DND-41 (cell line): ENCODE measurements around the gene VSIG10L2.
A peak's percentile ranks its signal among the peaks of the same experiment; 100 is the strongest.

Experiments used
- ATAC-seq: fragments of 200-7000 bp; cut with Tn5 transposase; 3 replicates; pipeline ENCODE4 v1.9.1; 2021; ENCODE audit warnings: low read depth; ENCODE audit not compliant: insufficient read depth
- DNase-seq: peaks from one replicate; pipeline ENCODE4 v3.0.0-alpha.2; 2020
- H2AFZ ChIP-seq: 2 replicates; pipeline ENCODE4 v1.6.0; 2012; ENCODE audit warnings: low read depth, low read length
- H3K27ac ChIP-seq: 2 replicates; pipeline ENCODE4 v1.5.1; 2012; ENCODE audit warnings: low read length, inconsistent platforms
- H3K27me3 ChIP-seq: fragments of 200-600 bp; sonication (generic); 2 replicates; pipeline ENCODE4 v1.6.0; 2012; ENCODE audit warnings: low read length, mild to moderate bottlenecking, inconsistent platforms; ENCODE audit not compliant: insufficient read depth, poor library complexity
- H3K36me3 ChIP-seq: 2 replicates; pipeline ENCODE4 v1.5.1; 2012; ENCODE audit warnings: low read length, inconsistent platforms; ENCODE audit not compliant: insufficient read depth
- H3K4me1 ChIP-seq: 2 replicates; pipeline ENCODE4 v1.5.1; 2012; ENCODE audit warnings: mild to moderate bottlenecking, low read length; ENCODE audit not compliant: insufficient read depth
- H3K4me2 ChIP-seq: 2 replicates; pipeline ENCODE4 v1.6.0; 2012; ENCODE audit warnings: mild to moderate bottlenecking, moderate library complexity, low read length, inconsistent platforms; ENCODE audit not compliant: insufficient read depth
- H3K4me3 ChIP-seq, 2 experiments: fragments of 200-600 bp in 1 of 2; shearing (Covaris generic) in 1 of 2; 2 replicates each; pipeline ENCODE4 v1.5.1; 2012 to 2016; ENCODE audit warnings: inconsistent platforms in 2 of 2, low read length in 2 of 2, mild to moderate bottlenecking in 2 of 2, low read depth in 1 of 2, moderate library complexity in 1 of 2
- H3K79me2 ChIP-seq: 2 replicates; pipeline ENCODE4 v1.6.0; 2012; ENCODE audit warnings: low read length, inconsistent platforms; ENCODE audit not compliant: insufficient read depth
- H3K9ac ChIP-seq: 2 replicates; pipeline ENCODE4 v1.6.0; 2012; ENCODE audit warnings: low read depth, mild to moderate bottlenecking, inconsistent platforms, low read length, moderate library complexity
- H3K9me3 ChIP-seq: 2 replicates; pipeline ENCODE4 v1.5.1; 2012; ENCODE audit warnings: low read length, moderate library complexity, mild to moderate bottlenecking, inconsistent platforms; ENCODE audit not compliant: insufficient read depth, severe bottlenecking
- H4K20me1 ChIP-seq: 2 replicates; pipeline ENCODE4 v1.6.0; 2012; ENCODE audit warnings: low read length; ENCODE audit not compliant: insufficient read depth
- CTCF ChIP-seq: IDR thresholded peaks from 2 replicates; pipeline ENCODE4 v1.5.1; 2012; ENCODE audit warnings: borderline replicate concordance, low read length, moderate library complexity, mild to moderate bottlenecking; ENCODE audit not compliant: poor library complexity, severe bottlenecking; ENCODE audit errors: extremely low read depth
- EZH2 ChIP-seq: IDR thresholded peaks from 3 replicates; pipeline ENCODE4 v1.6.1; 2012; ENCODE audit warnings: borderline replicate concordance, low read depth, mild to moderate bottlenecking, moderate library complexity, low read length, inconsistent platforms; ENCODE audit not compliant: severe bottlenecking

The VSIG10L2 gene

DNA sequence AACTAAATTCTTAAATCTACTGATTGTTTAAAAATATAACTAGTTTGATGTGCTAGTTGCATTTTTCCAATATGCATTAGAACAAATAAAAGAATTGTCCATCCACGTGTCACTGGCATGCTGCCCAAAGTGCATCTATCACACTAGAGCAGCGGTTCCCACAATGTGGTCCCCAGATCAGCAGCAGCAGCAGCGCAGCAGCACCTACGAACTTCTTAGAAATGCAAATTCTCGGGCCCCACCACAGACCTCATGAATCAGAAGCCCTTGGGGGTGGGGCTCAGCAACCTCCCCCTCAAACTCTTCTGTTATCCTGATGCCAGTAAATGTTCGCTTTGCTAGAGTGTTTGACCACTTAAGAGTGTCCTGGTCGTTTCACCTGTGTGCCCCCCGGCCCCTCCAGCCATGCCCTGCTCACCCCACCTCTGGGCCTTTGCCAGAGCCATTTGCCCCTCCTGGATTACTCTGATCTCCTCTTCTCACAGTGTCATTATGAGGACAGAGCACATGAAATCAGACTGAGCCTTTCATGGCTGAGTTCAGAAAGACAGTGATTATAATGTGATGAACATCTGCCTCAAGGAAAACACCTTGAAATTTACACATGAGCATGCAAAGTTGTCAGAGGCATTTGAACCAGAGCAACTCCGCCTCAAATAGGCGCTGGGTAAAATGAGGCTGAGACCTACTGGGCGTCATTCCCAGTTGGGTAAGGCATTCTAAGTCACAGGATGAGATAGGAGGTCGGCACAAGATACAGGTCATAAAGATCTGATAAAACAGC, 12.6 kb upstream of the VSIG10L2 start:
- Histone ChIP-seq H3K27me3 (peaks cover 14% of the 10 kb centered on the region), H2AFZ (no peak overlapping the region), H3K4me1 (peaks cover 2% of the 10 kb centered on the region), H3K36me3 (no peaks in the 10 kb centered on the region), H3K79me2 (no peaks in the 10 kb centered on the region), H3K4me2 (no peak overlapping the region), H3K9me3 (no peaks in the 10 kb centered on the region), H3K27ac (no peak overlapping the region), H3K9ac (no peak overlapping the region), H4K20me1 (no peaks in the 10 kb centered on the region), H3K4me3 (no peak overlapping the region)
- DNase-seq (peak; percentile 12), ATAC-seq (peak; percentile 31; the same call in 1 of the 3 replicates)
- no peak for TF ChIP-seq CTCF
- TF ChIP-seq EZH2 = no peak

DNA sequence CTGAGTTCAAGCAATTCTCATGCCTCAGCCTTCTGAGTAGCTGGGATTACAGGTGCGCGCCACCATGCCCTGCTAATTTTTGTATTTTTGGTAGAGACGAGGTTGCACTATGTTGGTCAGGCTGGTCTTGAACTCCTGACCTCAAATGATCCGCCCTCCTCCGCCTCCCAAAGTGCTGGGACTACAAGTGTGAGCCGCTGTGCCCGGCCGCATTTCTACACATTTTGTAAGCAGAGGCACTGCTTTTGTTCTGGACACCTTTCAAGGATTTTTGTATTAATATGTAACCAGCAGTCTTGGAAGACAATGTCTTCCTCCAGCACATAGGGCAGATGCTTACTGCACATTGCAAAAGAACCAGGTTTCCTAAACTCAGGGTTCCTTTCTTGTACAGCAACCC, 11.4 kb upstream of the VSIG10L2 start:
- no peaks in the 10 kb centered on the region for H3K79me2 ChIP-seq
- H3K9me3 ChIP-seq = no peaks in the 10 kb centered on the region
- TF ChIP-seq EZH2 (no peak), CTCF (no peak)
- H3K9ac ChIP-seq = no peak overlapping the region
- H3K4me3 ChIP-seq = no peak overlapping the region
- no peak overlapping the region for H3K4me2 ChIP-seq
- no peak for ATAC-seq
- no peak for DNase-seq
- peaks cover 14% of the 10 kb centered on the region for H3K27me3 ChIP-seq
- H3K27ac ChIP-seq = no peak overlapping the region
- H3K4me1 ChIP-seq = peaks cover 8% of the 10 kb centered on the region
- H2AFZ ChIP-seq = no peak overlapping the region
- no peaks in the 10 kb centered on the region for H3K36me3 ChIP-seq
- H4K20me1 ChIP-seq = no peaks in the 10 kb centered on the region

DNA sequence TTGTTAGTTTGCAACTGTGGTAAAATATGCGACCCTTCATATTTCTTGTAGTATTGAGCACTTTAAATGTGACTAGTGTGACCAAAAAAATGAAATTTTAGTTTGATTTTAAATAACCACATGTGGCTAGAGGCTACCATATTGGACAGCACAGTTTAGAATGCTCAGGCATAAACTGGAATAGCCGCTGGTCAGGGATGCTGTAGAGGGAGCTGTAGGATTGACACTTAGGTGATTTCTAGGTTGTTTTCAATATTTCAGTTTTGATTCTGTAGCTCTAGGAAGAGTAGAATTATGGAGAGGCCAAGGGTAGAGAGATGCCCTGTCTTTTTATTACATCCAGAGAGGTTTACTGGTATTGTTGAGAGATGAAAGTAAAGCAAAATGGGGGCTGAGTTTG, 10.8 kb upstream of the VSIG10L2 start:
- Histone ChIP-seq H3K4me3 (no peak overlapping the region), H2AFZ (no peak overlapping the region), H3K9me3 (no peaks in the 10 kb centered on the region), H3K4me1 (peaks cover 8% of the 10 kb centered on the region), H4K20me1 (no peaks in the 10 kb centered on the region), H3K9ac (no peak overlapping the region), H3K27me3 (peaks cover 14% of the 10 kb centered on the region), H3K27ac (no peak overlapping the region), H3K4me2 (no peak overlapping the region), H3K79me2 (no peaks in the 10 kb centered on the region), H3K36me3 (no peaks in the 10 kb centered on the region)
- DNase-seq (no peak), ATAC-seq (no peak)
- TF ChIP-seq CTCF = no peak
- no peak for TF ChIP-seq EZH2

DNA sequence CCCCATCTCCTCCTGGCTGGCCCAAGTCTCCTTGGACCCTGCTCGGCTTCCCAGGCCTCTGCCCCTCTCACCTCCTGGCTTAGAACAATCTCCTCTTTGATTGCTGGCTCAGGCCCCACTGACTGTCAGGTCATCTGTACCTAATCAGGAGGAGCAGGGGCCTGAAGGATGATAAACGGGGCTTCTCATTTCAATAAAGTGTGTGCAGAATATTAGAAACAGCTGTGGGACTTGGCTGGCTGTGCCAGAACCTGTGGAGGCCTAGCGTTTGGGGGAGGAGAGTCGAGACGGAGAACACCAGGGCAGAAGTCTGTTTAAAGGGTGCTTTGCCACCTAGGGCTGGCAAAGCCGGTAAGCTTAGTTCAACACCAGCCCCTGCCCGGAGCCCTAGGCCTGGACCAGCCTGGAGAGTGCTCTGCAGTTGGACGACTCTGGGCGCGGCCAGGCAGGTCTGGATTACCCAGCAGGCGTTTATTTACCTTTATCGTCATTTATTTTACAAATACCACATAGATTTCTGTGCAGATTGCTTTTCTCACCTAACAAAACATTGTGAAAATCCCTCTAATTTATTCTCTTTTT, 10.1 kb upstream of the VSIG10L2 start:
- Histone ChIP-seq H3K4me3 (no peak overlapping the region), H3K36me3 (no peaks in the 10 kb centered on the region), H3K4me2 (no peak overlapping the region), H4K20me1 (no peaks in the 10 kb centered on the region), H3K27ac (no peak overlapping the region), H2AFZ (no peak overlapping the region), H3K9me3 (no peaks in the 10 kb centered on the region), H3K79me2 (no peaks in the 10 kb centered on the region), H3K9ac (no peak overlapping the region), H3K4me1 (peaks cover 8% of the 10 kb centered on the region), H3K27me3 (peaks cover 14% of the 10 kb centered on the region)
- no peak for DNase-seq
- TF ChIP-seq CTCF (no peak), EZH2 (no peak)
- no peak for ATAC-seq
